ENCODE data around the gene SYK.
"Not testable (repeated sequence)": the region's sequence is repeated elsewhere in the genome, so short reads cannot be mapped to it uniquely, and the experiment has no call there.

The SYK gene

DNA sequence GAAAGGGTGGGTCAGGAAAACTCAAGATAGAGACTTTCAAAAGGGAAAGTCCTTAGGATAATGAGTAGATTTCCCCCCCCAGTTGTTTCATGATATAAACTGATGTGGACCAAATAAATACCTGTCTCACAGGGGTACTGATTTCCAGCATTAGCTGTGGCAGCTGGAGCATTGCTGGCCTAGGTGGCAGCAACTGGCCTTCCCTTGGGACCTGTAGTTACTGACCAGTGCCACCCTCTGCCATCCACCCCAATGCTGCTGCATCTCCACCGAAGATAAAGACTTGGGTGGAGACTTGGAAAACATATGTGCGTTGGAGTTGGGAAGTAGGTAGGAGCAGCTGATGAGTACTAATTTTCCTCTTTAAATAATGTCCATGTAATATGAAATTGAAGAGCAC lies 71.8 kb downstream of the SYK start:
- DNase-seq (ENCODE audit: low read depth in 2 of 2, low spot score in 1 of 2) = no peak

DNA sequence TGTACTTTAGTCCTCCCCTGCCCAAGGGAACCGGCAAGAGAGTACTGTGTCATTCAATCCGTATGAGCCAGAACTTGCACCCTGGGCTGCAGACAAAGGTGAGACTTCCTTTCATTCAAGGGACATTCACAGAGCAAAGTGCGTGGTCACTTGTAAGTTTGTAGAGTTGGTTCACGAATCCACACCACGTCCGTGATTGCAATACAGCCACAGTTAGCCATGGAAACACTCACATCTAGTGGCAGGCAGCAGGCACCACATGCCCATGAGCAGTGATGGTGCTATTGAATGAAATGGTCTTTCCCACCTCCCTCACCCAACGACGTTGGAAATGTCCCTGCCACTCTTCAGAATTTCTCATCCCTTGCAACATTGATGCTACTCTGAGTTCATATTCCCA lies 72.6 kb downstream of the SYK start:
- no peak for DNase-seq (ENCODE audit: low read depth in 2 of 2, low spot score in 1 of 2)

DNA sequence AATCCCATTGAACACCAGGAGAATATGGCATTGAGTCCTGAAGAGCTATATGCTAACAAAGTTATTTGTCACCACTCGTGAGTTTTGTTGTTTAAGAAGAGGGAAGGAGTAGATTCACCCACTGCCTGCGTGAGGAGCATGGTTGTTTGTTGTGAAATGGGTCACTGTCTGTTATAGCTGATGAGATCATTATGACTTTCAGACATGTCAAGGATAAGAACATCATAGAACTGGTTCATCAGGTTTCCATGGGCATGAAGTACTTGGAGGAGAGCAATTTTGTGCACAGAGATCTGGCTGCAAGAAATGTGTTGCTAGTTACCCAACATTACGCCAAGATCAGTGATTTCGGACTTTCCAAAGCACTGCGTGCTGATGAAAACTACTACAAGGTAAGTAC lies 76.9 kb downstream of the SYK start:
- DNase-seq (ENCODE audit: low read depth in 2 of 2, low spot score in 1 of 2) = no peak

DNA sequence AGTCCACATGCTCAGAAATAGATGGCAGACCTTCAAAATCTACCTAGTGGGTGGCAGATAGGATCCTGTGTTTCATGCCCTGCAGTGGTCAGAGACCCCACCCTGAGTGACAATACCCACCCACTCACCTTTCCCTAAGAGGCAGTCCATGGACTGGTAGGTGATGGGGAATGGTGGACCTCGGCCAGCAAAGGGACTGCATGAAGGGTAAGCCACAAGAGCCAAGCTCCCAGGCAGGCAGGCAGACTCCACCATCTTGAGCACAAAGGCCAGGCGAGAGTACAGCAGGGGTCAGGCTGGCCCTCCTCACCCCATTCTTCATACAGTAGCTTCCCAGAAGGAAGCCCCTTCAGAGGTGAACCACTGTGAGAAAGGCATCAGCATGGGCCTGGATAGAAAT lies 78.4 kb downstream of the SYK start:
- DNase-seq (ENCODE audit: low read depth in 2 of 2, low spot score in 1 of 2) = no peak

DNA sequence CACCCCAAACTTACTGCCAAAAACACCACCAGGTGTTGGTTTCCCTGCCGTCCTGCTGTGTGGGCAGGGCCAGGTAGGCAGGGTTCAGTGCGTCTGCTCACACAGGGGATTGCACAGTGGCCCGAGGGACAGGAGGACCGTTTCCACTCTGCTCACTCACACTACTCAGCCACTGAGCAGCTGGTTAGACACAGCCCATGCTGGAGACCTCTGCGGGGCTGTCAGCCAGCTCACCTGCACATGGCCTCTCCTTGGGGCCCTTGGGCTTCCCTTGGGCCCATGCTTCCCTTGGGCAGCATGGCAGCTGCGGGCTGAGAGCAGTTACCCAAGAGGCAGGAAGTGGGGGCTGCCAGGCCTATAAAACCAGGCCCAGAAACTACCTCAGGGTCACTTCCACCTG lies 79.0 kb downstream of the SYK start:
- DNase-seq (ENCODE audit: low read depth in 2 of 2, low spot score in 1 of 2) = no peak

DNA sequence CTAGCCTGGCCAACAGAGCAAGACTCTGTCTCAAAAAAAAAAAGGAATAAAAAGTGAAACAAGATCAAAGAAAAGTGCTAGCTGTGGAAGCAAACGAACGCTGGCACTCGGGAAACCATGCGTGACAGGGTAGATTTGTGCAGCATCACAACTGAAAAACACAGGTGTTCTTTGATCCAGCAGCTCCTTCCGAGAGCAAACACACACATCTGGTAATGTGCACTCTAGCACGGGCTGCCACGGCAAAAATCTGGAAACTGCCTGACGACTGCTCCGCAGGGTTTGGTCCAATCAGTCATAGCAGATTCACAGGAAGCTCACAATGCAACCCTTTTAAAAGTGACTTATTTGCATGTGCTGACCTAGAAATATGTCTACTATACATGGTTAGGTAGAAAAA lies 80.0 kb downstream of the SYK start:
- DNase-seq (ENCODE audit: low read depth in 2 of 2, low spot score in 1 of 2) = no peak

DNA sequence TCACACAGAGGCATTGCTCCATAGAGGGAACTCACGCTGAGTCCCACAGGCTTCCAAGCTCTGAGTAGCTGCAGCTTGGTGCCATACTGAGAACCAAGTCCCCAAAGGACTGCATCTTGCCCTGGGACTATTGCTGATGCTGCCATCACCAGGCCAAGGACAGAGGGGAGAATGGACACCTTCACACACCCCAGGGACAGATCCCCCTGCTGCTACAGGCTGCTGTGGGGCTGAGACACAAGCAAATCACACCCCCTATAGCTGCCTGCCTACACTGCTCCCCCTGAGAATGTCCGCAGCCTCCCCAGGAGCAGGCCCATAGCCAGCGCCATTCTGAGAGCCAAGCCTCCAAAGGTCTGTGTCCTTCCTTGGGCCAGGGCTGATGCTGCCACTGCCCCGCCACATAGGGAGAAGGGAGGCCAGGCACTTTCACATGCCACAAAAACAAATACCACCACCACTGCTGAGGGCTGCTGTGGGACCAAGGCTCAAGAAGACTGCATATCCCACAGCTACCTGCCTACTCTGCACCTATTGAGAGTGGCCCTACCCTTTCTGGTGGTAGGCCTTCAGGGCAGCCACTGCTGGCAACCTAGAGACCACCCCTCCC lies 81.5 kb downstream of the SYK start:
- DNase-seq (ENCODE audit: low read depth in 2 of 2, low spot score in 1 of 2) = no peak

DNA sequence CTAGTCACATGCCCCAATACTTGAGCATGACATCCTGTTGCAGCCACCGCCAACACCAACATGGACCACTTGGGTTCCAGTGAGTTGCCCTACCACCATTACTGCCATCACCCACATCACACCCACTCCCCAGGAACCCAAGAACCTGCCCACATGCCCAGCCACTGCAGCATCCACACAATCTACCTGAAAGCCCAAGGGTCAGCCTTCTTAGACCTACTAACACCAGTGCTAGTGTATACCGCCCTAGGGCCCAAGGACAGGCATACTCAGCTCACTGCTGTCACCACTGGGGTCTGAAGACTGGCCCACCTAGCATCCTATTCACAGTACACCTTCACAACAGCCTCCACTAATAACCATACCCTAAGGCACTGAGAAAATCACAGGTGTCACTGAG lies 82.0 kb downstream of the SYK start:
- no peak for DNase-seq (ENCODE audit: low read depth in 2 of 2, low spot score in 1 of 2)

DNA sequence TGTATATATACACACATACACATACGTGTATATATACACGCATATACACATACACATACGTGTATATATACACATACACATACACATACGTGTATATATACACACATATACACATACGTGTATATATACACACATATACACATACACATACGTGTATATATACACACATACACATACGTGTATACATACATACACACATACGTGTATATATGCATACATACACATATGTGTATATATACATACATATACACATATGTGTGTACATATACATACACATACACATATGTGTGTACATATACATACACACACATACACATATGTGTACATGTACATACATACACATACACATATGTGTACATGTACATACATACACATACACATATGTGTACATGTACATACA lies 82.6 kb downstream of the SYK start:
- DNase-seq (ENCODE audit: low read depth in 2 of 2, low spot score in 1 of 2) = no peak

DNA sequence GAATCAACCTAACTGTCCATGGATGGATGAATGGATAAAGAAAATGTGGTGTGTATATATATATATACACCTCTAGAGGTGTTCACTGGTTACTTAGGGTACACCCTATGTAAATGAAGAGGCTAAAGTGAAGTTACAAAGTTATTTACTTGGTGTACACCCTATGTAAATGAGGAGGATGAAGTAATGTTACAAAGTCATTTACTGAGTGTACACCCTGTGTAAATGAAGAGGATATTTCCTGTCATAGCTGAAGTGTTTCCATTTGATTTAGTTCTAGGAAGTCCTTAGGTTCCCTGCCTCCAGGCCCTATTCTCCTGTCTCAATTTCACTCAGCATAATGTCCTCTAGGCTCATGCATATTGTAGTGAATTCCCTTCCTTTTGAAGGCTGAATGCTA lies 85.2 kb downstream of the SYK start:
- not testable (repeated sequence) for DNase-seq (ENCODE audit: low read depth in 2 of 2, low spot score in 1 of 2)

DNA sequence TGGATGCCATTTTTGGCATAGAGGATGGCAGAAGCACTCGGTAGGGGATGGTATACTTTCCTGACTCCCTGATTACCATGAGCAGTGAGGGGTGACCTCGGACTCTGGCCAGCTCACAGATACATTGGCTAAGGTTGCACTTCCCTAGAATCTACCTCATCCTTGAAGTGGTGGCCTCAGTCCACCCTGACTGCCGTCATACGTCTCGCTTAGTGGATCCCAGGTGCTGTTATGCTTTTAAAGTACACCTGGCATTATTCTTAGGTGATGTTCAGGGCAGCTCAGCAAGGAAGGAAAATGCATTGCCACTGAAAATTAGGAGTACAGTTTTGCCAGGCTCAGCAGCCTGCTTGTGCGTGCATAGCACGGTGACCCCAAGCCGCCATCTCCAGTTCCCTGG lies 87.3 kb downstream of the SYK start:
- DNase-seq (ENCODE audit: low read depth in 2 of 2, low spot score in 1 of 2) = no peak

DNA sequence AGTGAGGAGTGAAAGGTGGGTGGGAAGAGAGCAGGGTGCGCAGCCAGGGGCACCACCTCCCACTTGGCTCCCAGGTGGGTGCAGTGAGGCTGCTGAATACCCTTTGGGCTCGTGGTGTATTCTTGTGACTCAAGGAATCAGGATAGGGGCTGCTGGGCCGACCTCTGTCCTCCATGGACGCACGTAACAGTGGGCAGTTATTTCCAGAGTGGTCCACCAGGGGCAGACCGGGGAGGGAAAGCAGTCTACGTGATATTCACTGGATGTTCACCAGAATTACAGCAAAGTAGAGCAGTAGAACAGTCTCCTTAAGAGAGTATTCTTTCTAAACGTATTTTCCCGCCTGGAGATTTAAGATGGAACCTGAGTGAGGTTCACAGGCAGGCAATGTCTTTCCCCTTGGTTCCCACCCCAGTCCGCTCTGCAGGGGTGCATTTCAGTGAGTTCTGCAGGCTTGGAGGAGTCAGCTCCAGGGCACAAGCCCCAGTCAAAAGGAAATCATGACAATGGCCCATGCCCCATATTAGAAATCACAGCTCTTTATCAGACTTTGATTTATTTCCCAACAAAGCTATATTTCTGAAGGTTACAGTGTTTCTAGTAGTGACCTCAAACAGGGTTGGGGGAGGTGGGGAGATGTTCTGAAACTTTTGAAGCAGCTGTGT lies 88.7 kb downstream of the SYK start:
- DNase-seq (ENCODE audit: low read depth in 2 of 2, low spot score in 1 of 2) = no peak

DNA sequence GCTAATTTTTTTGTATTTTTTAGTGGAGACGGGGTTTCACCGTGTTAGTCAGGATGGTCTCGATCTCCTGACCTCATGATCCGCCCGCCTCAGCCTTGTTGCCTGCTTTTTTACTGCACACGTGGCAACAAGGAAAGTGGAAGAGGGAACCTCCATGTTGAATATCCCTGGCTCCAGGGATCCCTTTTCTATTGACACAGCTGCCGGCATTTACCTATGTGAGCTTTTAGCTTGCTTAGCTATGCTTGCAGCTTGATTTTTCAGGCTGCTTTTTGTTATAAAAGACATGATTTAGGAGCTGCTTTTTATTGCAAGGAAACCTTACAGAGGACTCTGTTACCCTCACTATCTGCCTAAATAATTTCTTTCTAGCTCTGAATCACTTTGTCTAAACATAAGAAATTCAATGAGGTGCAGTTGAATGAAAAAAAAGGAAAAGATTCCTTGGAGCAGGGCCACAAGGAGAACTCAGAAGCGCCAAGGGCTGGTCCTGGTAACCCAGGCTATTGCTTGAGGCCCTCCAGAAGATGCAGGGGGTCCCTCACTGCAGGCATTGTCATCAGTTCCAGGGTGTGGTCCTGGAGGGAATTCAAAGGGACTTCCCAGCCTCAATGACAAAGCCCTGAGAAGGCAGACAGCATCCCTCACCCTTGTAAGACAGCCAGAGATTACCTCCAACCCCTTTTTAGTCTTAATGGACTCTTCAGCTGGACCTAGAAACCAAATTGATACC lies 89.9 kb downstream of the SYK start:
- no peak for DNase-seq (ENCODE audit: low read depth in 2 of 2, low spot score in 1 of 2)

DNA sequence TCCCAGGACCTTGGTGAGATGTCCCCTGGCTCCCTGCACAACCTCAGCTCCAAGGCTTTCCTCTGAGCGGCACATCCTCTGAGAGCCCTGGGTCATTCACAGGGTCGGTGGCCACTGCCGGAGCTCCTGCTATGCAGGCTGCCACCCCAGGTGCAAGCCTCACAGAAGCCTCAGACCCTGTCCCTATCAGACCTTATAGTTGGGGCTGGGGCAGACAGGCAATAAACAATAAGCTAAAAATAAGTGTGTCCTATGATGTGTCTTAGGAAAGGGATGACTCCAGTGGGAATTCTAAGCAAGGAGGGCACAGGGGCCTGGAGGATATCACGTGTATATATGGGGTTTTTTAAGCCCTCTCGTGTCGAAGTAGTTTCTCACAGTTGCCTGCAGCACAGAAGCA lies 91.3 kb downstream of the SYK start:
- no peak for DNase-seq (ENCODE audit: low read depth in 2 of 2, low spot score in 1 of 2)

DNA sequence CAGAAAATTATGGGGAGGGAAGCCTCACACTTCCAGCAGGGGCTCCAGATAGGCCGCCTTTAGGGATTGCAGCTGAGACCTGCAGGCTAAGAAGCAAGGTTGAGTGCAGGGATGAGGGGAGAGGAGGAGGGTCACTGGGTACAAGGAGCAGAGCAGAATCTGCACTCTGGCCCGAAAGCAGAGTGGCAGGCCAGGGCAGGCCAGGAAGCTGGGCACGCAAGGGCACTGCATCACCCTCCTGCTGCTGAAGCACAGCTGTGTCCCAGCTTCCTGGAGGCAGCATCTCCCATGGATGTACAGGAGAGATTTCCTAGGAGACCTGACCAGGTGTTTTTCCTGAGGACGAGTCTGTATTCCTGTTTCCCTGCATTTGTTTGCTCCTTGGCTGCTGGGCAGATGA lies 92.1 kb downstream of the SYK start:
- no peak for DNase-seq (ENCODE audit: low read depth in 2 of 2, low spot score in 1 of 2)

DNA sequence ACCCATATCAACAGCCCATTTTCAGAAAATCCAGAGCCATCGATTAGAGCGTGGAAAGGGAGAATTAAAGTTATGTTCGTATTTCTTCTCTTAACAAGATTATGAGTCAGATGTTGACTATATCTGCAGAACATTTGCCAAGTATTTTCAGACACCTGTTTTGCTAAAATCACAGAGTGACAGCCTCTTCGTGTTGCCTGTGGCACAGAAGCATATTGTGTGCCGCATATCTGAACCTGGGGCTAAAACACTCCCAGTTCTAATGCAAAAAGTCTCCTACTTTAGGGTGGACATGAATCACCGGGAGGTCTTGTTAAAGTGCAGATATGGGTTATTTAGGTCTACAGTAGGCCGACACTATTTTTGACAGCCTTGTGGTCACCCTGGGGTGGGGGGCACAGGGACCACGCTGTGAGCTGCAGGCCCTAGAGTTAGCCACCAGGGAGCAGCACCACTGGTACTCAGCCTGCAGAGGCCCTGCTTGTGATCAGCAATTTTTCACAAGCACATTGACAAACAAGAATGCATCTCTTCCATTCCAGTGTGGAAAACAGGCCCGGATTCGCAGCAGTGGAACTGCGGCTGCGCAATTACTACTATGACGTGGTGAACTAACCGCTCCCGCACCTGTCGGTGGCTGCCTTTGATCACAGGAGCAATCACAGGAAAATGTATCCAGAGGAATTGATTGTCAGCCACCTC lies 93.5 kb downstream of the SYK start:
- no peak for DNase-seq (ENCODE audit: low read depth in 2 of 2, low spot score in 1 of 2)

DNA sequence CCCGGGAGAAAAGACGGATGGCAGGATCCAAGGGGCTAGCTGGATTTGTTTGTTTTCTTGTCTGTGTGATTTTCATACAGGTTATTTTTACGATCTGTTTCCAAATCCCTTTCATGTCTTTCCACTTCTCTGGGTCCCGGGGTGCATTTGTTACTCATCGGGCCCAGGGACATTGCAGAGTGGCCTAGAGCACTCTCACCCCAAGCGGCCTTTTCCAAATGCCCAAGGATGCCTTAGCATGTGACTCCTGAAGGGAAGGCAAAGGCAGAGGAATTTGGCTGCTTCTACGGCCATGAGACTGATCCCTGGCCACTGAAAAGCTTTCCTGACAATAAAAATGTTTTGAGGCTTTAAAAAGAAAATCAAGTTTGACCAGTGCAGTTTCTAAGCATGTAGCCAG lies 94.2 kb downstream of the SYK start:
- no peak for DNase-seq (ENCODE audit: low read depth in 2 of 2, low spot score in 1 of 2)

DNA sequence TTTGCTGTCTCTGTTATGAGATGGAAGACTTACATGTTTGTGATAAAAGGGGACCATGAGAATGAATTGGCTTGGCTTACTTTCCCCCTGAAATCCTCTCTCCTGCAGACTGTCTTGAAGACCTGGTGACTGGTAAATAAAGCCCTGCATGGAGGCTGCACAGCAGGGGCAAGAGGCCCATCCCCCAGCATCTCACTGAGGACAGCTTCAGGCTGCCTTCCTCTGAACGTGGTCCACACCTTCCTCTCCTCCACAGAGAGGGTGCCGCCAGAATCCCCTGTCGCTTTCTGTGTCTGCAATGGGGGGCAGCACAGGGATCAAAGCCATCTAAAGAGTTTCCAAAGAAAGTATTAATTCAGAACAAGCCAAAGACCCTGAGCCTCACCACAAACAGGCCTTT lies 94.6 kb downstream of the SYK start:
- no peak for DNase-seq (ENCODE audit: low read depth in 2 of 2, low spot score in 1 of 2)

DNA sequence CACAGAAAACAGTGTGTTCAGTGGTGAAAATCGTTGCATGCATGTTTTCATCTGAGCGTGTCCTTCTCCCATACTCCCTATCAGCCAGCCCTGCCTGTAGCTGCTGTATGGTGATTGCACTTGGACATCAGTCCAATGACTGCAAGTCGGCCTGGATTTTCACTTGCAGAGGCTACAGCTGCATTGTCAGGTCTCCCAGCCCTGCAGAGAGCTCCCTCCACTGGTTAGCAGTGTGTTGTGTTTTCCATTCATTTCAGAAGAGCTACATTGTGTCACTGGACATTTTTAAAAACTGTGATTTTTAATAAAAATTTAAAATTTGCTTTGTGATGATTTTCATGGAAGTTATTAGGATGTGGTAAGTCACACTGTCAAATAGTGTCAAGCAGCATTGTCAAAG lies 96.6 kb downstream of the SYK start:
- DNase-seq (ENCODE audit: low read depth in 2 of 2, low spot score in 1 of 2) = no peak

DNA sequence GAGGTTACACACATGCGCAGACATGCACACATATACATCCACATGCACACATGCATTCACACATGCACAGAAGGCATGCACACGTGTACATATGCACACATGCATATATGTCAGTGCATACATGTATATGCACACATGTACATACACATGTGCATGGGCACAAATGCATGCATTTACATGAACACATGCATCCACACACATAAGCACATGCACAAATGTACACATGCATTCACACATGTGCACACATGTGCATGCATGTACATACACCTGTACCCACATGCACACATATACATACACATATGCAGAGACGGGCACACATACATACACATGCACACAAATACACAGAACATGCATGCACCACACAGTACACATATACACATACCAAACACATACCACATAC lies 97.7 kb downstream of the SYK start:
- DNase-seq (ENCODE audit: low read depth in 2 of 2, low spot score in 1 of 2) = no peak

DNA sequence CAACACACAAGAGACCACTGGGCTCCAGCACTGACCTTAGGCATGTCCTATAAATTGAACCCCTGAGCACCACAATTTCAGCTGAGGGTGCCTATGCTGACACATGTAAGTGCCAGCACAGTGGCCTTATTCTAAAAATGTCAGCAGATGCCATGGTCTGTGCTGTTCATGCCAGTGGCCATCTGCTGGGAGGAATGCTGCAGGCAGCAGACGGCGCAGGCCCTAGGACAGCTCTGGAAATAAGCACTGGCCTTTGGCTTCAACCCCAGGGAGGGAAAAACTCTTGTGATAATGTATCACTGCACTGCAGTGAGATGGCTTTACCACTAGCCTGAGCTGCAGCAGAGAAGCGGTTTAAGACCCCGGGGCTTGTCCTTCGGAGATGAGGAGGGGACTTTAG lies 98.5 kb downstream of the SYK start:
- DNase-seq (ENCODE audit: low read depth in 2 of 2, low spot score in 1 of 2) = no peak

DNA sequence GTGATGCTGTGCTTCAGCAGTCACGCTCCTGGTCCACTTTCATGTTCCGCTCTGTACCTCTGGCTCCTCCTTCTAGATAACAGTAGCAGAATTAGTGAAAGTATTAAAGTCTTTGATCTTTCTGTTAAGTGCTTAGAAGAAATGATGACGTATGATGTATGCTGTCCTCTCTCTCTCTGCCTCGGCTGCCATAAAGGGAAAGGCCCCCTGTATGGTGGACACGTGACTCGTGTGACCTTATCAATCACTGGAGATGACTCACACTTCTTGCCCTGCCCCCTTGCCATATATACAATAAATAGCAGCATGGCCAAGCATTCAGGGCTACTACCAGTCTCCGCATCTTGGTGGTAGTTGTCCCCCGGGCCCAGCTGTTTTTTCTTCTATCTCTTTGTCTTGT lies 100.3 kb downstream of the SYK start:
- no peak for DNase-seq (ENCODE audit: low read depth in 2 of 2, low spot score in 1 of 2)
